NCI-H2196 (cell line): ENCODE data around the gene ACAT2.
"Not testable (repeated sequence)": the region's sequence is repeated elsewhere in the genome, so short reads cannot be mapped to it uniquely, and the experiment has no call there.

Experiments used
- DNase-seq: peaks from one replicate; lab custom pipeline; 2025; ENCODE audit not compliant: unreplicated experiment; lab: John Stamatoyannopoulos, UW

Gene ACAT2

DNA sequence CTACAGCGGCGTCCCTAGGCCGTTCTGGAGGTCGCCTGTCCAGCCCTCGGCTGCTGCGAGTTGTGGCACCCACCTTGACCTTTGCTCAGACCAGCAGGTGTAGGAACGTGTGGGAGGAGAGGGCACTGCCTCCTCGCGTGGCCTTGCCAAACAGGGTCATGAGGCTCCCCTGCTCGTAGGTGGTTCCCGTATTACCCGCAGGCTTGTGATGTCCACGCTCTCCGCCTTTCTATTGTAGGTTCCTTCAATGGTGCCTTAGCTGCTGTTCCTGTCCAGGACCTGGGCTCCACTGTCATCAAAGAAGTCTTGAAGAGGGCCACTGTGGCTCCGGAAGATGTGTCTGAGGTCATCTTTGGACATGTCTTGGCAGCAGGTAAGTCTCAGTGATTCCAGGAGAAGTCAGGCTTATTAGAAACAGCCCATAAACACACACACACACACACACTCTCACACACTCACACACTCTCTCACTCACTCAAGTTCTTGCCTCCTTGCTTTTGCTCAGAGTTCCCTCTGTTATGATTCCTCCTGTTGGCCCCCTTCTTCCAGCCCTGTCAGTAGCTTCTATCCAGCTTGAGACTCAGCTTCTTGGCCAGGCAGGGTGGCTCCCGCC, 942 bp downstream of the ACAT2 start:
- DNase-seq, result no peak

DNA sequence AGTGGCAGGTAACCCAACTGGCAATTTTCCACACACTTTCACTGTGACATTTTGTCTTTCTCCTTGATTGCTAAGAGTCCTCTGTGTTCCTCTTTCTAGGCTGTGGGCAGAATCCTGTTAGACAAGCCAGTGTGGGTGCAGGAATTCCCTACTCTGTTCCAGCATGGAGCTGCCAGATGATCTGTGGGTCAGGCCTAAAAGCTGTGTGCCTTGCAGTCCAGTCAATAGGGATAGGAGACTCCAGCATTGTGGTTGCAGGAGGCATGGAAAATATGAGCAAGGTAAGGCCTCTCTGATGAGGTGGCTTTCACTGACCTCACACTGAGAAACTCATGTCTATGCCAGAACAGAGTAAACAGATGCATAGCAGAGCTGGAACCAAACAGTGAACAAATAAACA, 5.1 kb downstream of the ACAT2 start:
- no peak for DNase-seq

DNA sequence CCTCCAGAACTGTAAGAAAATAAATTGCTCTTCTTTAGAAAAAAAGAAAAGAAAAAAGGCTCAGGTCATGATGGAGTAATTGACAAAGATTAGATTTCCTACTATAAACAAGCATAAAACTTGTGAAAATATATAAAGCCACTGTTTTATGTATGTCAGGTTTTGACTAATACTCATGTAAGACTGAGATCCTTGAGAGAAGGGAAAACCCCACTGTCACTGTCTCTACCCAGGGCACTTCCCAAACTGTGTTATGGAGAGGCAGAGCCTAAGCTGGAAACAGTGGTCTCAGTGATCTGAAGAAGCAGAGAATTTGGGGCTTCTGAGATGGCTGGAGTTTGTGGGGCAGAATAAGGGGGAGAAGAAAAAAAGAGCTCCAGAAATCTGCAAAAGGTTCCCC, 7.6 kb downstream of the ACAT2 start:
- DNase-seq, result no peak

DNA sequence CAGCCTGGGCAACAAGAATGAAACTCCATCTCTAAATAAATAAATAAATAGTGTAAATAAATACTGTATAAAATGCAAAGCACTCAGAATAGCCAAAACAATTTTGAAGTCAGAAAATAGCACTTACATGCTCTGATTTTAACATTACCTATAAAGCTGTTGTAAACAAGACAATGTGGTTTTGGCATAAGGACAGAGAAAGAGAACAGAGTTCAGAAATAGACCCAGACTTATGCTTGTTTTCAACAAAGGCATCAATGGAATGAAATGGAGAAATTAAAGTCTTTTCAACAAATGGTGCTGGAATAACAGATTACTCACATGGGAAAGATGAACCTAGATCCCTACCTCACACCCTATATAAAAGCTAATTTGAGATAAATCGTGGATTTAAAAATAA, 10.4 kb downstream of the ACAT2 start:
- DNase-seq, result no peak

DNA sequence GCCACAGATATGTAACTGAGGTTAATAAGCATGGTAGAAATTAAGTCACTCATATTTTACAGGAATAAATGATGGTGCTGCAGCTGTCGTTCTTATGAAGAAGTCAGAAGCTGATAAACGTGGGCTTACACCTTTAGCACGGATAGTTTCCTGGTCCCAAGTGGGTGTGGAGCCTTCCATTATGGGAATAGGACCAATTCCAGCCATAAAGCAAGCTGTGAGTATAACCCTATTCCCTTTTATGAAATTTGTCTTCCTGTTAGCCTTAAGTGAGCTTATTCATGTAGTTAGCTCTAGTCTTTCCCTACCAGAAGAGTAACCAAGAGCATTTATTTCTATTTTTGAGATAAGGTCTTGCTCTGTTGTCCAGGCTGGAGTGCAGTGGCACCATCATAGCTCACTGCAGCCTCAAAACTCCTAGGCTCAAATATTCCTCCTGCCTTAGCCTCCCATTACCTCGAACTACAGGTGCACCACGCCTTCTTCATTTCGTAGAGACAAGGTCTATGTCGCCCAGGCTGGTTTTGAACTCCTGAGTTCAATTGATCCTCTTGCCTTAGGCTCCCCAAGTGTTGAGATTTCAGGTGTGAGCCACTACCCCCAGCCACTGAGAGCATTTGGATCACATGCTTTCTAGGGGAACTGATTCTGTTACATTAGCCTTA, 15.5 kb downstream of the ACAT2 start:
- no peak for DNase-seq

DNA sequence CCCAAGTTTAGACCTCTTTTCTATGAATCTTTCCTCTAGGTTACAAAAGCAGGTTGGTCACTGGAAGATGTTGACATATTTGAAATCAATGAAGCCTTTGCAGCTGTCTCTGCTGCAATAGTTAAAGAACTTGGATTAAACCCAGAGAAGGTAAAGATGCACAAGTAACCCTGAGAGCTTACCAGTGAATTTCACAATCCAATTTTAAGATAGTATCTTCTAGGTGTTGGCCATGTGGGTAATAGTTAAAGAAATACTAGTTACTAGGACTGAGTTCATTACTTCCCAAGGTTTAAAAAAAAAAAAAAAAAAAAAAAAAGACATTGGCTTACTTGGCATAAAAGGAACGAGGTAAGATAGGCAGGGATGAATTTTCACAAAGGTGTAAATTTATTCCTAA, 16.3 kb downstream of the ACAT2 start:
- no peak for DNase-seq

DNA sequence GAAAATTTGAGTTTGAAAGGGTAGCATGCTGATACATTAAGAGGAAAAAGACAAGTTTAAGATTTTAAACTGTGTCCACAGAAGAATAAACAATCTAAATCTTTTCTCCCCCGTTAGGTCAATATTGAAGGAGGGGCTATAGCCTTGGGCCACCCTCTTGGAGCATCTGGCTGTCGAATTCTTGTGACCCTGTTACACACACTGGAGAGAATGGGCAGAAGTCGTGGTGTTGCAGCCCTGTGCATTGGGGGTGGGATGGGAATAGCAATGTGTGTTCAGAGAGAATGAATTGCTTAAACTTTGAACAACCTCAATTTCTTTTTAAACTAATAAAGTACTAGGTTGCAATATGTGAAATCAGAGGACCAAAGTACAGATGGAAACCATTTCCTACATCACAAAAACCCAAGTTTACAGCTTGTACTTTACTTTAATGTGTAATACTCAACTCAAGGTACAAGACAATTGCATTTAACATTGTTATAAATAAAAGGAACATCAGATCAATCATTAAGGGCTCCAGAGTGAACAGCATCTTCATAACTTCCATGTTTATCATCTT, 16.8 kb downstream of the ACAT2 start:
- no peak for DNase-seq

DNA sequence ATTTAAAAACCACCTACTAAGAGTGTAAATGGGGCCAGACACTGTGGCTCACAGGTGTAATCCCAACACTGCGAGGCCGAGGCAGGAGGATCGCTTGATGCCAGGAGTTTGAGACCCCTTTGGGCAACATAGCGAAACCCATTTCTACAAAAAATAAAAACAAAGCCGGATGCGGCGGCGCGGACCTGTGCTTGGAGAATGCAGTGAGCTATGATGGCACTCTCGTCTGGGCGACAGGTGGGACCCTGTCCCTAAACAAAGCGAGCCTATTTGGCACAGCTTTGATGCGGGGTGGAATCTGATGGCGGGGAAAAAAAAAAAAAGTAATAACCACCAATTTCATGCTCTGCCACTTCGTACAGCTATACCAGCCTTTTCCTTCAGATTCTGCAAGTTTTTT, 26.4 kb downstream of the ACAT2 start:
- DNase-seq, result no peak

DNA sequence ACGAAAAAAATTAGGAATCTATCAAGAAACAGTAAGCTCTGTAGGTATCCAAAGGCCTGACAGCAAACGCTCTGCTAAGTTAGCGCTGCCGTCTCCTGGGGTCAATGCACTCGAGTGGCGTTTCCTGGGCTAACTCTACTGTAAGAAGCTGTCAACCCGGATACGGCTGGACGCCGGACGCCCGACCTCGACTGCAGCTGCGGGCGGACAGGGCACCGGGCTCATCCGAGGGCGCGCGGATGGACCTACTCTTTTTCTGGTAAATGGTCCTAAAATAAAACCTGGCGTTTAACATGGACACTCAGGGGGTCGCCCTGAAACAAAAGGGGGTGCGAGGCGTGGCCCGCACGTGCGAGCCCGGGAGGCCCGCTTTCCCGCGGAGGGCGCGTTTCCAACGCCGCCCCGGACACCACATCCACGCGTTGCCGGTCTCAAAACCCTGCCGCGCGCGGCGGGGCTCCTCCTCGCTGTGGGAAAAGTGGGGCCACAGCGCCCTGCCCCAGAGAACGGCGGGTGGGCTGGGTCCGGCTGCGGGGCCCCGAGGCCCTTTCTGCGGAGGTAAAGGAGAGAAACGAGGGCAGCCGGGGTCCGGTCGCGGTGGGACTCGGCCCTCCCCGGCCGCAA, 27.0 kb downstream of the ACAT2 start:
- DNase-seq, result no peak

DNA sequence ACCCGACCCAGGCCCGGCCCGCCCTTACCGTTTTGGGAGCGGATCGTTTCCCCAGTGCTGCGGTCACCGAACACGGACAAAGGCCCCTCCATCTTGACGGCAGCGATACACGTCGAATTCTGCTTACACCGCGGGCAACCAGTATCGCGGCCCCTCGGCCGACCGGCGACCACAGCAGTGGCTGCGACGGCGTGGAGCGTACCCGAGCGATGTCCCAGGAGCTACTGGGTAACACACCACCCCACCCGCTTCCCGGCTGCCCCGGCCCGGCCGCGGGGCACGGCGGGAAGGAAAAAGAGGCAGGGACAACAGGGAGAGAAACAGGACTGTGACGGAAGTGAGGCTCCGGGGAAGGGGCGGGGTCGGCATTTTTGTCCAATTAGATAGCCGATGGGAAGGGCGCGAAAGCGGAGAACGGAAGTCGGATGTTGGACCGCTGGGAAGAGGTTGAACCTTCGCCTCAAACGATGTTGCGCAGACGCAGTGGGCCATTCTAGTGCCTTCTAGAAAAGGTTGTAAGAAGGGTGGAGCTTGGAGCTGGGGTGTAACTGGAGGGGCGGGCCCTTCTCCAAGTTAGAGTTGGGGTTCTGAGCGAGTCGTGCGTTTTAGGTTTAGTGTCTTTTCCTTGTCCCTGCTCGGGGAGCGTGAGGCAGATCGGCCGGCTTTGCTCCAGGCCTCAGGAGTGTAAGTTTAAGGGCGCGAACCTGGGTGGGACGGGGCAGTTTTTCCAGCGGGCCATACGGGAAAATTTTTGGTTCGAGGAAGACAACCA, 27.7 kb downstream of the ACAT2 start, which contains the start of gene TCP1:
Gene TCP1, minus strand, starts transcription at position 226 of the 772 bp plus-strand sequence. Its CDS starts 134 bp downstream, at position 92.
- DNase-seq, result peak; percentile 92

DNA sequence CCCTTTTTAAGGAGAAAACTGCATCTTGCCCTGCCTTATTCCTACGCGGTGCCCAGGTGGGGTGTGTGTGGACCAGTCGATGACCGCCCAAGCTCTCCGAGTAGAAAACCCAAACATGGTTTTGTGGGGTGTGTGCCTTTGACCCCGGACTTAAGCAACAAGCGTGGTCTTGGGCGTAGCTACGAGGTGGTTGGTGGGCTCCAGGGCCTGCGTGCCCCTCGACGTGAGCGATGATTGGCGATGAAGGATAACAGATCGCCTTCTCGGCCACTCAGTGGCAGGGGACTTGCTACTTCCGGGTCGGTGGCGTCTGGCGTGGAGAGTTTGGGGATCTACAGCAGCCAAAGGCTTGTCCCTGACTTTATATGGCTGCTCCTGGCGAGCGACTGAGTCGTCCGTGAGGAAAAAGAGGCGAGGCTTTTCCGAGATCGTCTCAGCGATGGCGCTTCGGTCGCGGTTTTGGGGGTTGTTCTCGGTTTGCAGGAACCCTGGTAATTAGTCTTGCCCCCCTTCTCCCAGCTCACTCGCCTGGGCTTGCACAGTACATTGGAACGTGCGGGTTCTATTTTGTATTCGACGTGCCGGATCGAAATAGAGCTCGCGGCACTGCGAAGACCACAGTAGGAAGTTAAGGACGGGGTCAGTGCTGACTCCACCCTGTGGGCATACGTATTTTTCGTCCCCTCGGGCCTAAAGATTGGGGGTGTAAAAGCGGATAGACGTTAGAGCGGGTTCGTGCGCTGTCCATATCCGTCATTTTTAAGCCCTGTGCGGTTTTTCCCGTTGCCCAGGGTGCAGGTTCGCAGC, 28.5 kb downstream of the ACAT2 start, which contains the start of gene MRPL18:
Gene MRPL18, plus strand, starts transcription at position 319 of the 807 bp plus-strand sequence. Its CDS starts 121 bp downstream, at position 440.
- DNase-seq, result peak; percentile 73

DNA sequence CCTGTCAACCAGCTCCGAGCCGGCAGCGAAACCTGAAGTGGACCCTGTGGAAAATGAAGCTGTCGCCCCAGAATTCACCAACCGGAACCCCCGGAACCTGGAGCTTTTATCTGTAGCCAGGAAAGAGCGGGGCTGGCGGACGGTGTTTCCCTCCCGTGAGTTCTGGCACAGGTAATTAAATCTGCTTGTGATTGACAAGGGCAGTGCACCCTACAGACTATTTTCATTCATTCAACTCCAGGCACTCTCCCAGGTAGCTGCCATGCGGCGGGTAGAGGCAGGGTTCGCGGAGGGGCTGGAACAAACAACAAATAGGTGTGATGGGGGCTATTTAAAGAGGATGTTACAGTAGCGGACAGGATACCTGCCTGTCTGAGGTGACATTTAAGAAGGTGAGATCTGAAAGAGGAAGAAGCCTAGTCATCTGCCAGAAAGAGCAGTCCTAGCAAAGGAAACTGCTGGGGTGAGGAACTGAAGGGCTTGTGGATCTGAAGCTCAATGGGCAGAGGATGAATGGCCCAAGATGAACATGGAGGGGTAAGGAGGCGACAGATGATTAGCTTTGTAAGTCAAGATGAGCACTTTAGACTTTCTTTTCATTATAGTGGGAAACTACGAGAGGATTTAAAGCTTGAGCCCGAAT, 29.2 kb downstream of the ACAT2 start:
- DNase-seq, result no peak

DNA sequence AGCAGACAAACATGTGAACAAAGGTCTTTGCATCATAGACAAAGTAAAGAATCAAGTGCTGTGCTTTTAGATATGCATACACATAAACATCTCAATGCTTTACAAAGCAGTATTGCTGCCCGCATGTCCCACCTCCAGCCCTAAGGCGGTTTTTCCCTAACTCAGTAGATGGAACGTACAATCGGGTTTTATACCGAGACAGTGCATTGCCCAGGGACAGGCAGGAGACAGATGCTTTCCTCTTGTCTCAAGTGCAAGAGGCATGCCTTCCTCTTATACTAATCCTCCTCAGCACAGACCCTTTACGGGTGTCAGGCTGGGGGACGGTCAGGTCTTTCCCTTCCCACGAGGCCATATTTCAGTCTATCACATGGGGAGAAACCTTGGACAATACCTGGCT, 33.1 kb downstream of the ACAT2 start:
- DNase-seq, result not testable (repeated sequence)

DNA sequence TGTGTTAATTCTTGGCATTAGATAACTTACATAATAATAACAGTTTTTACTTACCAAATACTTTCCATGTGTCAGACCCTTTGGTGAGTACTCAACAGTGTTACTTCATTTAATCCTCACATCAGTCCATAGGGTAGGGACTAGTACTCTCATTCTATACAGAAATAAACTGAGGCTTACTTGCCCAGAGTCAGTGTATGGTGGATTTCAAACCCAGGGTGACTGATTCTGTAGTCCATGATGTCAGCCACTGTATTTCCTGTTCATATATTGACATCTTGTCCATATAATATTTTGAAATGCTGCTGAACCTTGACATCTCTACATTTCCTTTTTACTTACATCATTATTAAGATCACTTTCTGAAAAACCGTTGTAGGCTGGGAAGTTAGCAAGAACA, 35.7 kb downstream of the ACAT2 start:
- DNase-seq, result no peak

DNA sequence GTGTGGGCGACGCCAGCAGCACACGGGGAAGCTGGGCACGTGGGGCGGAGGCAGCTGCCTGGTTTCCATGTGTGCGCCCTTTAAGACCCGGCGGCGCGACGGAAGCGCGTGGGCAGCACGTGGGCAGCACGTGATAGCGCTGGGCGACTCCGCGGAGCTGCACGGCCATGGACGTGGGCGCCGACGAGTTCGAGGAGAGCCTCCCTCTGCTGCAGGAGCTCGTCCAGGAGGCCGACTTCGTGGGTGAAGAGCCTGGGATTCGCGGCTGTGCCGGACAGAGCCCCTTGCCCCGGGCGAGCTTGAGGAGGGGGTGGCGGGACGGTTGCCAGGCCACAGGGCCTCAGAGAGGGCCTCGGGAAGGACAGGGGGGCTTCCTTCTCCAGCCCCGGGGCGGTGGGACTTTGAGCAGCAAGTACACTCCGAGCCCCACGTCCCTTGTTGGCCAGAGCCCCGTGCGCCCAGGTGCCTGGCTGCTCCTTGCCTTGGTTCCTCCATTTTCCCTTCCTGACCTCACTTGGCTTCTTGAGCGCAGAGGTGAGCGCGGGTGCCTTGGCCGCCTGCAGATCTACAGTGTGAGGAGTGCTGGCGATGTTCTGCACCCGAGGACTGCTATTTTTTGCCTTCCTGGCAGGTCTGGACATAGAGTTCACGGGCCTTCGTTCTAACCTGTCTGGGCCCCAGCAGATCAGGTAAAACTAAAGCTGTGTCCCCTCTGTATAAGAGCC, 38.5 kb downstream of the ACAT2 start, which contains the start of gene PNLDC1:
Gene PNLDC1, plus strand, starts transcription at position 136 of the 725 bp plus-strand sequence. Its CDS starts 32 bp downstream, at position 168.
- no peak for DNase-seq

DNA sequence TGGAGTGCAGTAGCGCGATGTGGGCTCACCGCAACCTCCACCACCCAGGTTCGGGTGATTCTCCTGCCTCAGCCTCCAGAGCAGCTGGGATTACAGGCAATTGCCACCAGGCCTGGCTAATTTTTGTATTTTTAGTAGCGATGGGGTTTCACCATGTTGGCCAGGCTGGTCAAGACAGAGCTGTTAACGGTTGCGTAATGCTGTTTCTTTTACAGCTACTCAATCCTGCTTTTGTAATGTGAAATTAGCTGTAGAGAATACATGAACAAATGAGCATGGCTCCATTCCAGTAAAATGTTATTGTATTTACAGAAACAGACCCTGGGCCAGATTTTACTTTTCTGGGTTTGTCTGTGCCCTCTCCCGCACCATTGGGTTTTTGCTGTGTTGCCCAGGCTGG, 40.1 kb downstream of the ACAT2 start:
- no peak for DNase-seq

DNA sequence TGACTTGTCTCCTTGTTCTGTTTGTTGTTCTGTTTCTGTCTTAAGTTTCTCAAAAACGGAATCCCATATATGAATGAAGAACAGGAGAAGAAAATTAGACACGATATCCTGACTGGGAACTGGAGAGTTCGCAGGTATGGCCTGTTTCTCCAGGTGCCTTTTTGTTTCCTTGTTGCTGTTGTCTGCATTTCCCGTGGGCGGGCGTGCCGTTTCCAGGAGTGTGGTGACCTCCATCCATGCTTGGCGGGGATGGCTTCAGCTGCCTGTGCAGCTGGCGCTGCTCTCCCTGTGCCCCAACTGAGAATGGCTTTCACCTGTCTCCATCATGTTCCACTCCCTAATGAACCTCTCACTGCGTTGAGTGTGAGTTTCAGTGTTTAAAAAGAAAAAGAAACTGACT, 42.7 kb downstream of the ACAT2 start:
- DNase-seq, result no peak

DNA sequence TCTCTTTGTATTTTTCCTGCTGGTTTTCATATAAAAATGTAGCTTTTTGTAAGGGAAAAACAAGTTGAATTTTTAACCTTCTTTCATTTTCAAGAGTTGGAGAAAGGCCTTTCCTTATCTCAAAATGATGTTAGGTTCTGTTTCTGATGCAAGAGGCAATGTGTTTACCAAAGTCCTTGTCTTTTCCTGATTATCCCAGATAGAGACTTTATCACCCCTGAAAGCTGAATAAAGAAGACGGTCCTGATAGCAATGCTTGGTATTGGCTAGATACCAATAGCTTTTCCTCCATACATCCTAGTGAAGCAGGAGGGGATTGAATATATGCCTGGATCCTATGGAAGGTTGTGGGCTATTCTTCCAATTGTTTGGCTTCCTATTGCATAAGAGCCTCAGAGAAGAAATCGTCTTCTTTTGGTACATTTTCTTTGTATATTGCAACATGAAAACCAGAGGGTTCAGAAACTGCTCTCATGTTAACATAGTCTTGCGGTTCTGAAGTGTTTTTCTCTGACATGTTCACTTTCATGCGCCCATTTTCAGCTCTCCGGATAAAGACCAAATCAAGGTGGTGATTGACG, 43.7 kb downstream of the ACAT2 start:
- DNase-seq, result no peak

DNA sequence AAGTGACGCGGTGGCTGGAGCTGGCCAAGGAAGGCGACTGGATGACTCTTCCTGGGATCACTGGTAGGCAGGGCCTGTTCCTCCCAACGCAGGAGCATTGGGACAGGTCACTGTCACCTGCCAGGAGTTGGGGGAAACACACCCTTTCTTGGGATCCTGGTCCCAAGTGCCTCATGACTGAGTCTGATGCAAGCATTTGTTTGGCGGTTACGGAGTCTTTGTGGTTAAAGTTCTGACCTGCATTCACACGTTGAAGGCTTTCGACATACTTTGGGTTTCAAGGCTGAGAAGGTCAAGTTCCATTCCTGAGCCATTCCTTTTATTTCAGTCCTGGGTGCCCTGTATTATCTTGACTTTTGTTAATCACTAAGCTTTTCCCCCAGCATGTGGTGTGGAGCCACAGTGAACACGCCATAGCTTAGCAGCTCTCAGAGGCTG, 44.2 kb downstream of the ACAT2 start:
- no peak for DNase-seq
